Activated T-helper 1 cell treated with anti-CD3 and anti-CD28 coated beads, Interleukin-2, amount 50 U/mL, for 16 hours (primary cell): ENCODE data around the gene KCNT2.

Experiments
- DNase-seq, 2 donors: peaks; one replicate each; pipeline ENCODE4 v3.0.0-alpha.2; 2020; ENCODE audit warnings: low read depth in 1 of 2, low spot score in 1 of 2

KCNT2 gene

DNA sequence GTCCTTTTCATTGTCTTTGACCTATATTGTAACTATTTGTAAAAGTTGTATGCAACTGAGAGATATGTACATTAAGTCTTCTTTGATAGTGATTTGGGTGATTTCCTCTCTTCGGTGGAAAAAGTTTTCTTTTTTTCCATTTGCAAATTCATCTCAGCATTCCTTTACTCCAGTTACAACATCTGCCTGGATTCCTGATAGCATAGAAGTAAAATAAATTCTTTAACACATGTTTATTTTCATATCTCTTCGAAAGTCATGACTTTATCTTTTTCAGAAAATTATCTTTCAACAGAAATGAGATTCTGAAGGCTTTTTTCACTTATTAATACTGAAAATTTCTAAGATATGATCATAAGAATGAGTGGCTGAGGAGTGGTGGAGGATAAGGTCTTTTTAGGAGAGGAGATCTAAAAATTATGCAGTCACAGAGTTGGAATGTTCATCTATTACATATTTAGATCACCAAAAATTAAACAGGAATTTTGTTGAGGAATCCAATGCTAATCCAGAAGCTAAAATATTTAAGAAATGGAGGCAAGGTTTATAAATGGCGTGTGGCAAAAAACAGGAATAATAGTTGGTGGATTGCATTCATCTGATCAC, 400.5 kb downstream of the KCNT2 start:
- DNase-seq: no peak

GRCh38 chr1:196205882-196206281, 402.4 kb downstream of the KCNT2 start:
- no peak for DNase-seq

GRCh38 chr1:196196486-196196885, 411.8 kb downstream of the KCNT2 start:
- DNase-seq: no peak

GRCh38 chr1:196193896-196194559, 414.2 kb downstream of the KCNT2 start:
- no peak for DNase-seq

- DNase-seq: no peak
These were observed 424.3 kb downstream of the KCNT2 start for GRCh38 chr1:196183941-196184340.

GRCh38 chr1:196181594-196181878, 426.7 kb downstream of the KCNT2 start:
- DNase-seq: no peak

GRCh38 chr1:196180847-196181593, 427.2 kb downstream of the KCNT2 start:
- no peak for DNase-seq

DNA sequence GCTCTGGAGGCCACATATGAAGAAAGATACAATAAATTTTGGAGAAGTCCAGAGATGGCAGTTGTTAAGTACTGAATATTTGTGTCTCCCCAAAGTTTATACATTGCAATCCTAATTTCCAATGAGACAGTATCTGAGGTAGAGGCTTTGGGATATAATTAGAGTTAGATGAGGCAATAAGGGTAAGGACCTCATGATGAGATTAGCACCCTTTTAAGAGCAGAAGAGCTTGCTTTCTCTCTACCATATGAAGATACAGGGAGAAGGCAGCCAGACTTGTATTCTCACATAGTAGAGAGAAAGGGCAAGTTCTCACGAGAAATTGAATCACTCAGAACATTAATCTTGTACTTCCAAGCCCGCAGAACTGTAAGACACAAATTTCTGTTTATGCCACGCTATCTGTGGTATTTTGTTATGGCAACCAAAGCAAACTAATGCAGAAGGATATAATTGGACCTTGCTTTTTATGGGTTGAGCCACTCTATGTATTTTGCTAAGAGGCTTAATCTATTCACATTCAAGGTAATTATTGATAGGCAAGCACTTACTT, 430.1 kb downstream of the KCNT2 start:
- DNase-seq: no peak
